G401 (cell line): ENCODE measurements around the gene RITA1. TPM values are rescaled to one million over a fixed set of nuclear protein-coding genes. Genes with fewer than 3 reads are reported as not detected.
A peak's percentile ranks its signal among the peaks of the same experiment; 100 is the strongest.

Experiments used
- DNase-seq: peaks from one replicate; pipeline ENCODE4 v3.0.0-alpha.2; 2015; ENCODE audit warnings: low spot score
- in situ Hi-C: cut with HindIII; loops from 2 replicates; pipeline ENCODE4 v1.10.0; 2016; ENCODE audit warnings: low sequenced_read_pairs, mixed read lengths
- total RNA-seq: library from RNA; depleted of rRNA; stranded (reverse); fragments of >200 nt; shearing (Covaris generic); gene quantifications from 2 replicates; pipeline ENCODE4 v1.2.3, GENCODE V29; 2014; rRNA removed

The RITA1 gene
- total RNA-seq, 1 experiment from 2014 or later = 69.2 TPM

- in situ Hi-C loops = no loop called here
- DNase-seq = peak; percentile 74
Measured at GRCh38 chr12:113236539-113237399, 51.2 kb downstream of the RITA1 start.

- in situ Hi-C loops = no loop called here
- no peak for DNase-seq
Measured at GRCh38 chr12:113237748-113238147, 52.2 kb downstream of the RITA1 start.

GRCh38 chr12:113238309-113238708, 52.8 kb downstream of the RITA1 start:
- in situ Hi-C loops = no loop called here
- no peak for DNase-seq

GRCh38 chr12:113239288-113239771, 53.8 kb downstream of the RITA1 start:
- DNase-seq = no peak
- in situ Hi-C loops = no loop called here

- in situ Hi-C loops = no loop called here
Measured at GRCh38 chr12:113239811-113240331, 54.4 kb downstream of the RITA1 start.

GRCh38 chr12:113240395-113240794, 54.9 kb downstream of the RITA1 start:
- in situ Hi-C loops = no loop called here
- no peak for DNase-seq

More at GRCh38 chr12:113239811-113240331, 54.4 kb downstream of the RITA1 start:
- peak; percentile 45 for DNase-seq

- in situ Hi-C loops = no loop called here
- DNase-seq = peak; percentile 59
Measured at GRCh38 chr12:113241191-113242025, 55.9 kb downstream of the RITA1 start.

Other genes with a start within 250 kb of the RITA1 start
- gene OAS3, start 247.2 kb upstream of the RITA1 start, total RNA-seq = 0.74 and 1.8 TPM in 2 replicates
- not detected in 2 replicates for gene OAS2, start 207.2 kb upstream of the RITA1 start, total RNA-seq
- 5.6 and 5.8 TPM in 2 replicates for gene DTX1, start 129.0 kb upstream of the RITA1 start, total RNA-seq
- 3.1 and 3.3 TPM in 2 replicates for gene RASAL1, start 50.0 kb upstream of the RITA1 start, total RNA-seq
- not detected in 2 replicates for gene CFAP73, start 36.0 kb upstream of the RITA1 start, total RNA-seq
- 63.1 and 130 TPM in 2 replicates for gene DDX54, start 243 bp upstream of the RITA1 start, total RNA-seq
- 6.9 and 14.3 TPM in 2 replicates for gene TPCN1, start 35.7 kb downstream of the RITA1 start, total RNA-seq
- gene SLC8B1, start 149.4 kb downstream of the RITA1 start, total RNA-seq = 8.2 and 19.2 TPM in 2 replicates
- 15.4 and 16.3 TPM in 2 replicates for gene PLBD2, start 172.9 kb downstream of the RITA1 start, total RNA-seq
- 0.24 and 0.86 TPM in 2 replicates for gene SDS, start 218.2 kb downstream of the RITA1 start, total RNA-seq
- gene SDSL, start 236.7 kb downstream of the RITA1 start, total RNA-seq = 18.5 and 32.0 TPM in 2 replicates